OCI-LY1 (cell line): ENCODE results near the gene CTSE.

ENCODE experiments used
- H2AFZ ChIP-seq: fragments of 200-600 bp; sonication (generic), shearing (Covaris generic); 2 replicates; pipeline ENCODE4 v1.6.0; 2014; ENCODE audit warnings: antibody characterized with exemption, mild to moderate bottlenecking, low read length
- H3F3A ChIP-seq: fragments of 200-600 bp; sonication (generic), shearing (Covaris generic); 2 replicates; pipeline ENCODE4 v1.6.0; 2014; ENCODE audit warnings: mild to moderate bottlenecking, antibody characterized with exemption, low read length, moderate library complexity; ENCODE audit not compliant: insufficient read depth
- H3K27ac ChIP-seq: fragments of 200-600 bp; sonication (generic); 2 replicates; pipeline ENCODE4 v1.5.1; 2014; ENCODE audit warnings: low read length, mixed run types, mild to moderate bottlenecking, low read depth; ENCODE audit not compliant: poor library complexity, severe bottlenecking
- H3K27me3 ChIP-seq: fragments of 200-600 bp; sonication (generic); 2 replicates; pipeline ENCODE4 v1.6.0; 2014; ENCODE audit warnings: antibody characterized with exemption, mild to moderate bottlenecking, low read length, moderate library complexity; ENCODE audit not compliant: insufficient read depth
- H3K36me3 ChIP-seq: fragments of 200-600 bp; sonication (generic); 2 replicates; pipeline ENCODE4 v1.6.1; 2014; ENCODE audit warnings: mild to moderate bottlenecking, antibody characterized with exemption, low read length, moderate library complexity, mixed read lengths; ENCODE audit not compliant: insufficient read depth
- H3K4me1 ChIP-seq: fragments of 200-600 bp; sonication (generic); 2 replicates; pipeline ENCODE4 v1.5.1; 2014; ENCODE audit warnings: mild to moderate bottlenecking, low read length, moderate library complexity; ENCODE audit not compliant: insufficient read depth, severe bottlenecking
- H3K4me2 ChIP-seq: fragments of 200-600 bp; sonication (generic), shearing (Covaris generic); 2 replicates; pipeline ENCODE4 v1.6.1; 2014; ENCODE audit warnings: low read length
- H3K4me3 ChIP-seq: fragments of 200-600 bp; sonication (generic); 2 replicates; pipeline ENCODE4 v1.5.1; 2014; ENCODE audit warnings: low read length, low read depth, mild to moderate bottlenecking, mixed read lengths; ENCODE audit not compliant: poor library complexity, severe bottlenecking
- H3K79me2 ChIP-seq: fragments of 200-600 bp; shearing (Covaris generic); 2 replicates; pipeline ENCODE4 v1.6.1; 2016; ENCODE audit warnings: mixed run types, low read length, mixed read lengths; ENCODE audit not compliant: insufficient read depth
- H3K9ac ChIP-seq: fragments of 200-600 bp; sonication (generic), shearing (Covaris generic); 2 replicates; pipeline ENCODE4 v1.6.1; 2014; ENCODE audit warnings: mild to moderate bottlenecking, low read length, mixed read lengths
- H3K9me2 ChIP-seq: fragments of 200-600 bp; sonication (generic), shearing (Covaris generic); 2 replicates; pipeline ENCODE4 v1.6.1; 2014; ENCODE audit warnings: low read depth, mild to moderate bottlenecking, low read length, mixed read lengths
- H3K9me3 ChIP-seq: fragments of 200-600 bp; shearing (Covaris generic); 2 replicates; pipeline ENCODE4 v1.6.1; 2014; ENCODE audit warnings: low read length, mixed read lengths
- H4K20me1 ChIP-seq: fragments of 200-600 bp; sonication (generic), shearing (Covaris generic); 2 replicates; pipeline ENCODE4 v1.6.0; 2016; ENCODE audit warnings: mild to moderate bottlenecking, low read length; ENCODE audit not compliant: insufficient read depth
- CTCF ChIP-seq: fragments of 200-600 bp; sonication (generic), shearing (Covaris generic); IDR thresholded peaks from 2 replicates; pipeline ENCODE4 v1.5.1; 2017; ENCODE audit warnings: mild to moderate bottlenecking, antibody characterized with exemption, low read length, moderate library complexity, mixed read lengths
- EZH2 ChIP-seq: fragments of 200-600 bp; sonication (generic), shearing (Covaris generic); IDR thresholded peaks from 2 replicates; pipeline ENCODE4 v1.8.0; 2017; ENCODE audit warnings: borderline replicate concordance, mixed run types, mild to moderate bottlenecking, antibody characterized with exemption, low read length, moderate library complexity, mixed read lengths

The CTSE gene

GRCh38 chr1:205971082-205971481 is 52.6 kb downstream of the CTSE start:
- no peak for TF ChIP-seq CTCF
- no peak for TF ChIP-seq EZH2
- Histone ChIP-seq H3K9me2 (no peaks in the 10 kb centered on the region), H3K27me3 (peaks cover 4% of the 10 kb centered on the region; the same call in 1 of the 2 replicates), H4K20me1 (no peaks in the 10 kb centered on the region), H3K79me2 (no peaks in the 10 kb centered on the region), H3K9ac (no peak overlapping the region), H3K36me3 (no peaks in the 10 kb centered on the region), H3F3A (no peaks in the 10 kb centered on the region), H3K4me1 (no peaks in the 10 kb centered on the region), H3K27ac (no peak overlapping the region), H3K9me3 (no peaks in the 10 kb centered on the region), H3K4me2 (no peak overlapping the region), H3K4me3 (no peak overlapping the region), H2AFZ (no peak overlapping the region)

GRCh38 chr1:205970486-205970885 is 53.2 kb downstream of the CTSE start:
- no peaks in the 10 kb centered on the region for H3K9me2 ChIP-seq
- H3K4me1 ChIP-seq = no peaks in the 10 kb centered on the region
- no peak overlapping the region for H3K9ac ChIP-seq
- H3K27ac ChIP-seq = no peak overlapping the region
- no peaks in the 10 kb centered on the region for H4K20me1 ChIP-seq
- H3K9me3 ChIP-seq = no peaks in the 10 kb centered on the region
- H2AFZ ChIP-seq = no peak overlapping the region
- no peaks in the 10 kb centered on the region for H3F3A ChIP-seq
- no peaks in the 10 kb centered on the region for H3K79me2 ChIP-seq
- peaks cover 4% of the 10 kb centered on the region; the same call in 1 of the 2 replicates for H3K27me3 ChIP-seq
- no peak overlapping the region for H3K4me3 ChIP-seq
- no peak for TF ChIP-seq EZH2
- no peak for TF ChIP-seq CTCF
- no peak overlapping the region for H3K4me2 ChIP-seq
- no peaks in the 10 kb centered on the region for H3K36me3 ChIP-seq

GRCh38 chr1:205969229-205969628 is 54.5 kb downstream of the CTSE start:
- no peak overlapping the region for H2AFZ ChIP-seq
- TF ChIP-seq EZH2 (no peak), CTCF (no peak)
- no peaks in the 10 kb centered on the region for H3K9me2 ChIP-seq
- H3K27ac ChIP-seq = no peak overlapping the region
- H3K9ac ChIP-seq = no peak overlapping the region
- no peaks in the 10 kb centered on the region for H3K4me1 ChIP-seq
- no peaks in the 10 kb centered on the region for H4K20me1 ChIP-seq
- no peaks in the 10 kb centered on the region for H3K9me3 ChIP-seq
- no peaks in the 10 kb centered on the region for H3F3A ChIP-seq
- H3K4me2 ChIP-seq = no peak overlapping the region
- H3K27me3 ChIP-seq = peaks cover 7% of the 10 kb centered on the region; the same call in 1 of the 2 replicates
- no peaks in the 10 kb centered on the region for H3K36me3 ChIP-seq
- H3K79me2 ChIP-seq = no peaks in the 10 kb centered on the region
- H3K4me3 ChIP-seq = no peak overlapping the region
